Subcutaneous abdominal adipose tissue (tissue), 5 donors: ENCODE results near the gene GSTT2B.
"Not testable (repeated sequence)": the region's sequence is repeated elsewhere in the genome, so short reads cannot be mapped to it uniquely, and the experiment has no call there.

Experiments used
- H3K27ac ChIP-seq: one replicate; pipeline ENCODE4 v1.7.0; 2013; ENCODE audit warnings: low read depth, mild to moderate bottlenecking, inconsistent platforms, low read length, moderate library complexity
- H3K27me3 ChIP-seq, 5 donors: one replicate each; pipeline ENCODE4 v1.7.0; 2013; ENCODE audit warnings: low read length in 5 of 5, inconsistent platforms in 1 of 5; ENCODE audit not compliant: control insufficient read depth in 5 of 5, insufficient read depth in 4 of 5
- H3K36me3 ChIP-seq, 5 donors: one replicate each; pipeline ENCODE4 v1.7.0; 2013; ENCODE audit warnings: low read length in 5 of 5; ENCODE audit not compliant: control insufficient read depth in 5 of 5, insufficient read depth in 5 of 5
- H3K4me1 ChIP-seq, 5 donors: one replicate each; pipeline ENCODE4 v1.7.0; 2013; ENCODE audit warnings: low read length in 5 of 5, mild to moderate bottlenecking in 3 of 5, moderate library complexity in 1 of 5; ENCODE audit not compliant: control insufficient read depth in 5 of 5, insufficient read depth in 5 of 5
- H3K4me3 ChIP-seq, 5 donors: one replicate each; pipeline ENCODE4 v1.7.0; 2013; ENCODE audit warnings: low read length in 5 of 5, low read depth in 1 of 5
- H3K9ac ChIP-seq, 5 donors: one replicate each; pipeline ENCODE4 v1.7.0; 2013; ENCODE audit warnings: low read length in 5 of 5, mild to moderate bottlenecking in 4 of 5, moderate library complexity in 3 of 5
- H3K9me3 ChIP-seq, 5 donors: one replicate each; pipeline ENCODE4 v1.7.0; 2013; ENCODE audit warnings: low read length in 5 of 5; ENCODE audit not compliant: control insufficient read depth in 5 of 5
- donor health status: healthy.
- donor health status: healthy.
- donor health status: healthy.
- donor health status: healthy.
- donor health status: healthy.

GSTT2B gene

GRCh38 chr22:23986089-23986488 is 25.1 kb upstream of the GSTT2B start:
- H3K36me3 ChIP-seq, H3K4me3 ChIP-seq, H3K4me1 ChIP-seq, H3K27ac ChIP-seq, H3K27me3 ChIP-seq, H3K9ac ChIP-seq, H3K9me3 ChIP-seq: not testable (repeated sequence)

DNA sequence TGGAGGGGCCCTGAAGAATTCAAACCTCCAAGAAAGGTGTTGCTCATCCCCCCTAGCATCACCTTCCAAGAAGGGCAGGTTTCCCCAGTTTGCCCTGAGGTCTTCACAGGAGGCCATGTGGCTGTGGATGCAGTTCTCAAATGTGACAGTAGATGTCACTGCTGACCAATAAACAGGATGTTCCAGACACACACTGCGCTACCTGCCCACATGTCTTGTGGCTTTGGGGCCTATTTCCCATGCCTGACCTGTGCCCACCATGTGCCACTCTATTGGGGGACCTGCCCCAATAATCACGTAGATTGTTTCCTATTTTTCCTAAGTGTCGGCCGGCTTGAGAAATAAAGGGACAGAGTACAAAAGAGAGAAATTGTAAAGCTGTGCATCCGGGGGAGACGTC is 23.4 kb upstream of the GSTT2B start:
- no peaks in the 10 kb centered on the region for H3K9me3 ChIP-seq
- no peak overlapping the region for H3K4me3 ChIP-seq
- no peak overlapping the region for H3K9ac ChIP-seq
- no peaks in the 10 kb centered on the region for H3K36me3 ChIP-seq
- no peaks in the 10 kb centered on the region for H3K27me3 ChIP-seq
- no peak overlapping the region for H3K27ac ChIP-seq
- H3K4me1 ChIP-seq = no peaks in the 10 kb centered on the region

DNA sequence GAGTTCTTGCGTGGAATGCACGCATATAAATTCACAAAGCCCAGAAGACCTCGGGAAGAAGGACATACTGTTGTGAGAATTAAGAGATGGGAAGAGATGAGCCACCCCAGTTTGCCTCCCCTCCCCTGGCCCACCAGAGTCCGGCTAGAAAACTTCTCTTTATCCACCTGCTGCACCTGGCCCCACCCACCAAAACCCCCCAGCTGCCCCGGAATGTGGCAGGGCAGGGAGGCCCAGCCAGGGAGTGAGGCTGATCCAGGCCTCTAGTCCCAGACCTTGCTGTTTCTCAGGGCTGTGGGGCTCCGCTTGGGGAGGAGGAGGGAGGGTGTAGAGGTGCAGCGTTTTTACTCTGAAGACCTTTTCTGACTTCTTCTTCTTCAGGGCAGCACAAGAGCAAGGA is 19.6 kb upstream of the GSTT2B start:
- H3K4me3 ChIP-seq, H3K9ac ChIP-seq, H3K4me1 ChIP-seq, H3K9me3 ChIP-seq, H3K27ac ChIP-seq, H3K36me3 ChIP-seq, H3K27me3 ChIP-seq: not testable (repeated sequence)

DNA sequence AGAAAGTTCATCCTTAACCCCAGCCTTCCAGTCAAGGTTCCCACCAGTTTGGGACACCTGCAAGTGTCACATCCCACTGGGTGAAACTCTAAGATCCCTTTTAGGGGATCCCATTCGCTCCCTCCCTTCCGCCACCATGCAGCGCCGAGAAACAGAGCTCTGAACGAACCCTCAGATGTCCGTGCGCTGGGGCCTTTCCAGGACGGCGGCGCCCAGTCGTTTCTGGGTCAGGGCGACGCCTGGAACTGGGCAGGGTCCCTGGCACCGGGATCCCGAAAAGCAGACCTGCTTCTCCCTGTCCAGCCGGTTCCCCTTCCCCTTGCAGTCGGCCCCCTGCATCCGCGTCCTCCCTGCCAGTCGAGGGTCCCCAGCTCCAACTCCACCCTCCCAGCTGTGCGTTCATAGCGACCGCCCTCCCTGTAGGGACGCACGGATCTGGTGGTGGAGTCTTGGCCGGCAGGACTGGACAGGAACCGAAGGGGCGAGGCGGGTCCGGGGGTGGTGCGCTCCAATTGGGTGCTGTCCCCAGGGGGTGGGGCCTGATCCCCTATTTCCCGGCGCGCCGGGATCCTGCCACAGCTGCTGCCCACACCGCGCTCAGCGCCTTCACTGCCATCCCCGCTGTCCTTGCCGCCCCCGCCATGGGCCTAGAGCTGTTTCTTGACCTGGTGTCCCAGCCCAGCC is 18.7 kb upstream of the GSTT2B start, which contains the start of gene GSTT2:
GSTT2 (plus strand) TSS at position 578 of the 684 bp plus-strand sequence.
- H3K4me3 ChIP-seq, H3K9me3 ChIP-seq, H3K9ac ChIP-seq, H3K36me3 ChIP-seq, H3K4me1 ChIP-seq, H3K27me3 ChIP-seq, H3K27ac ChIP-seq: not testable (repeated sequence)

DNA sequence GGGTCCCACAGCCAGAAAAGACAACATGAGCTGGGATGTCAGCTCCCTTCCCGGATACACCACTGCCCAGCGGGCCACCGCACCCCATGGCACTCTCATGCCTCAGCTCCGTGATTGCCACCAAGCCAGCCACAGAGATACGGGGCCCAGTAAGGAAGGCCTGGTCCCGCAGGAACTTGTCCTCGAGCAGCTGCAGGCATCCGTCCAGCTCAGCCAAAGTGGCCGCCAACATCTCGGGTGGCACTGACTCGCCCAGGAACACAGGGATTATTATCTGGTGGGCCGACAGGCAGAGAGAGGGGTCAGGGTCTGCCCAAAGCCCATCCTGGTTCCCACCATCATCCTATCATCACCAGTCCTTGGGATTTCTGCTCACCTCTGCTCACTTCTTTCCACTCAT is 16.3 kb upstream of the GSTT2B start:
- not testable (repeated sequence) for H3K4me1 ChIP-seq, H3K9me3 ChIP-seq, H3K9ac ChIP-seq, H3K27me3 ChIP-seq, H3K4me3 ChIP-seq, H3K27ac ChIP-seq, H3K36me3 ChIP-seq

DNA sequence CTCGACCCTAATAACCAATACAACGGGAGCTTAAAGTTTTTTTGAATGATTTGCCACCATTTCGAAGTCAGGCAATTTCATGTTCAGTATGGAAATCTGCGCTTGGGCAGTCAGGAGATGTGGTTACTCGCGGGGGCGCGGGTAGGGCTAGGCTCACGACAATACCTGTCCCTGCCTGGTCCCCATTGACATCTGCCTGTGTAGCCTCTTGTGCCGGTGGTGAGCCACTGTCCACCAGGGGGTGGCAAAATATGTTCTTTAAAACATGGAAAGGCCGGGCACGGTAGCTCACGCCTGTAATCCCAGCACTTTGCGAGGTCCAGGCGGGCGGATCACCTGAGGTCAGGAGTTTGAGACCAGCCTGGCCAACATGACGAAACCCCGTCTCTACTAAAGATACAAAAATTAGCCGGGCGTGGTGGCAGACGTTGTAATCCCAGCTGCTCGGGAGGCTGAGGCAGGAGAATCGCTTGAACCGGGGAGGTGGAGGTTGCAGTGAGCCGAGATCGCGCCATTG is 13.9 kb upstream of the GSTT2B start:
- not testable (repeated sequence) for H3K4me3 ChIP-seq, H3K27ac ChIP-seq, H3K9me3 ChIP-seq, H3K9ac ChIP-seq, H3K27me3 ChIP-seq
- Histone ChIP-seq H3K36me3 (peaks cover 0 to 21% (median 20%) of the 10 kb centered on the region in 5 donors), H3K4me1 (peaks cover 0 to 17% (median 8%) of the 10 kb centered on the region in 5 donors)

DNA sequence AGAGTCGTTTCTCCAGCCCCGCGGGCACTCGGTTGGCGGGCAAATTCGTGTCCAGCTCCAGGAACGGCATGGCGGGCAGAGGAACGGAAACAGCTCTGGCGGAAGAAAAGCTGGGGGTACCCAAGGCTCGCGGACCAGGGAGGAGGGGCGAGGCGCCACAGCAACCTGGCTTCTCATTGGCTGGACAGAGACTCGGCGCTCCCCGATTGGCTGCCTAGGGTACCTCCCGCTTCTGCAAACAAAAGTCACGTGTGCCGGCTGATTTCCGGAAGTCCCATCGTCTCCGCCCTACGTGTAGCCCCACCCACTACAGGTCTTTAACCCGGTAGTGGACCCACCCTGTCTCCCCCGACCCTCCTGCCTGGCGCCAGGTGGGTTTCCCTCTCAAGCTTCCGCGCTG is 13.3 kb upstream of the GSTT2B start, which contains the start of gene DDT:
DDT (minus strand) TSS at position 97 of the 400 bp plus-strand sequence; CDS start at position 70, 27 bp downstream.
- Histone ChIP-seq H3K4me1 (peaks cover 0 to 17% (median 11%) of the 10 kb centered on the region in 5 donors), H3K36me3 (peaks cover 0 to 27% (median 24%) of the 10 kb centered on the region in 5 donors)
- H3K27ac ChIP-seq, H3K27me3 ChIP-seq, H3K9me3 ChIP-seq, H3K9ac ChIP-seq, H3K4me3 ChIP-seq: not testable (repeated sequence)

GRCh38 chr22:23971927-23972326 is 10.9 kb upstream of the GSTT2B start:
- Histone ChIP-seq H3K4me1 (peaks cover 0 to 17% (median 12%) of the 10 kb centered on the region in 5 donors), H3K36me3 (peaks cover 0 to 30% (median 29%) of the 10 kb centered on the region in 5 donors)
- H3K9ac ChIP-seq, H3K9me3 ChIP-seq, H3K27me3 ChIP-seq, H3K27ac ChIP-seq, H3K4me3 ChIP-seq: not testable (repeated sequence)

DNA sequence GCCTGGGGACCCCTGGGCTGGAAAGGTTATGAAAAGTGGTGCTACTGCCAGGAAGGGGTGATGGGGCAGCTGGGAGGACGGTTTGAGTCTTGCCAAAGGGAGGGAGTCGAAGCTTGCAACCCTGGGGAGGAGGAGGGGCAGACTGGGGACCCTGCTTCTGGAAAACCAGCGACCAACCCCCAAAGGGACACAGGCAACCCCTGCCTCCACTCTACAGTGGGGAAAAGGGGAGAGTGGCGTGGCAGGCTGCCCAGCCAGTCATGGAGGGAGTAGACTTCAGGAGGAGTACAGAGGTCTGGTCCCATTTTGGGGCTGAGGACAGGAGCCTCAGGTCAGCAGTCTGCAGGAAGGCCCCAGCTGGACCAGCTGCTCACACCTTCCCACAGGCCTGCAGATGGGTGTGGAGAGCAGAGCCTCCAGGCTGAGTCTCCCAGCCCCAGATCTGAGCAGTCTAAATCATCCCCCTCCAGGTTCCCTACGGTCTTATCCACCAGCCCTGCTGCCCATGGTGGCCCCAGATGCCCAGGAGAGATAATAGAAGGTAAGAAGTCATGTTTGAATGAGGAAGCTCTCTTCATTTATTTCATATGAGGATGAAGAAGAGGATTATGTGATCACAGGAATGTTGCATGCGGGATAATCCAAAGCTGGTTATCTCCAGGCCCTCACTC is 10.0 kb upstream of the GSTT2B start:
- H3K9me3 ChIP-seq = no peaks in the 10 kb centered on the region
- H3K36me3 ChIP-seq = peaks cover 0 to 30% (median 29%) of the 10 kb centered on the region in 5 donors
- H3K4me1 ChIP-seq = peaks cover 0 to 17% (median 12%) of the 10 kb centered on the region in 5 donors
- H3K4me3 ChIP-seq = no peak overlapping the region
- H3K27me3 ChIP-seq = no peaks in the 10 kb centered on the region
- no peak overlapping the region for H3K27ac ChIP-seq
- H3K9ac ChIP-seq = no peak overlapping the region

- no peak overlapping the region for H3K27ac ChIP-seq
- H3K36me3 ChIP-seq = peaks cover 0 to 30% (median 29%) of the 10 kb centered on the region in 5 donors
- H3K9ac ChIP-seq = no peak overlapping the region
- peaks cover 0 to 17% (median 12%) of the 10 kb centered on the region in 5 donors for H3K4me1 ChIP-seq
- no peaks in the 10 kb centered on the region for H3K27me3 ChIP-seq
- no peaks in the 10 kb centered on the region for H3K9me3 ChIP-seq
- no peak overlapping the region for H3K4me3 ChIP-seq
Observed at GRCh38 chr22:23970201-23970641, 9.2 kb upstream of the GSTT2B start.
